ENCODE data around the gene IL15RA. TPM values are rescaled to one million over a fixed set of nuclear protein-coding genes. Genes with fewer than 3 reads are reported as not detected.

Gene IL15RA
- total and polyA plus RNA-seq, 5 donors from 2014 or later, result 9.1 to 17.7 (median 9.9) TPM

DNA sequence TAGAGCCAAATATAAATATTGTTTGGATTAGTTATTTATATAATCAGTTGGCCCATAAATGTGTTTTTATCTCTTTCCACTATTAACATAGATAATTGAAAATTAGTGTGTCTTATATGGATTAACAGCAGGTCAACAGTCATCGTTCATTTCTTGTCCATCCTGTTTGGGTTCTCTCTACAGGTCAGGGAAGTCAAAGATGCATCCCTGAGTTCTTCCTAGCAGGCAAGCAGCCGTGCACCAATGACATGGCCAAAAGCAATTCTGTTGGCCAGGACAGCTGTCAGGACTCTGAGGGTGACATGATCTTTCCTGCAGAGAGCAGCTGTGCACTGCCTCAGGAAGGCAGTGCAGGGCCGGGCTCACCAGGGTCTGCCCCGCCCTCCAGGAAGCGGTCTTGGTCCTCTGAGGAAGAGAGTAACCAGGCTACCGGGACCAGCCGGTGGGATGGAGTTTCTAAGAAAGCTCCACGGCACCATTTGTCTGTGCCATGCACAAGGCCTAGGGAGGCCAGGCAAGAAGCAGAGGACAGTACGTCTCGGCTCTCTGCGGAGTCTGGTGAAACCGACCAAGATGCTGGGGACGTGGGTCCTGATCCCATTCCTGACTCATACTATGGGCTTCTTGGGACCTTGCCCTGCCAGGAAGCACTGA is 71.4 kb downstream of the IL15RA start:
- Histone ChIP-seq H3K36me3 (ENCODE audit: control insufficient read depth, insufficient read depth, low read length) (peaks cover 42% of the 10 kb centered on the region), H3K27me3 (ENCODE audit: control insufficient read depth, insufficient read depth, low read length) (no peaks in the 10 kb centered on the region), H3K9me3 (ENCODE audit: control insufficient read depth in 2 of 2, low read length in 2 of 2) (no peaks in the 10 kb centered on the region), H3K27ac (ENCODE audit: insufficient read depth, low read length, poor library complexity, severe bottlenecking) (no peak overlapping the region), H3K4me1 (ENCODE audit: control insufficient read depth, insufficient read depth, low read length, poor library complexity, severe bottlenecking) (peaks cover 21% of the 10 kb centered on the region), H3K4me3 (ENCODE audit: low read depth, low read length) (no peak overlapping the region)
- peaks cover 40% of the 10 kb centered on the region for H3K36me3 Mint-ChIP-seq
- H3K9me3 Mint-ChIP-seq, result peaks cover 0 to 2% (median 0%) of the 10 kb centered on the region in 7 donors
- DNase-seq (no peak), ATAC-seq (ENCODE audit: low read depth in 2 of 2) (no peak)
- H3K27ac Mint-ChIP-seq, result peak overlapping the region; percentile 21 to 76 (median 25)
- peak overlapping the region in 1 of 4 donors; percentile 63 for H3K4me3 Mint-ChIP-seq
- no peaks in the 10 kb centered on the region for H3K27me3 Mint-ChIP-seq
- peaks cover 17 to 49% (median 37%) of the 10 kb centered on the region in 4 donors for H3K4me1 Mint-ChIP-seq

DNA sequence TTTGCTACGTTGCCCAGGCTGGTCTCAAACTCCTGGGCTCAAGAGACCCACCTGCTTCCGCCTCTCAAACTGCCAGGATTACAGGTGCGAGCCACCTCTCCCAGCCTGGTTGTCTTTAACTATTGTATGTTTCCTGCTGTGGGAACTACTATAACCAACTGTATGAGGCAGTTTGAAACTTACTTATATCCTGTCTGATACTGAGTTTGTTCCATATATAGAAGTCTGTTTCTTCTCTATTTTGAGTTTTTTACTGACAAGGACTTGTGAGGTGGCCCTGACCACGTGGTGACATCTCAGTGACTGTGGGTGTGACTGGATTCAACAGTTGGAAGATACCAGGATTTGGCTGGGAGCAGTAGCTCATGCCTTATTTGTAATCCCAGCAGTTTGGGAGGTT is 73.1 kb downstream of the IL15RA start:
- peak overlapping the region in 2 of 3 donors; percentile 56 to 89 for H3K27ac Mint-ChIP-seq
- peaks cover 21% of the 10 kb centered on the region for H3K4me1 ChIP-seq (ENCODE audit: control insufficient read depth, insufficient read depth, low read length, poor library complexity, severe bottlenecking)
- H3K9me3 ChIP-seq (ENCODE audit: control insufficient read depth in 2 of 2, low read length in 2 of 2), result no peaks in the 10 kb centered on the region
- no peaks in the 10 kb centered on the region for H3K27me3 ChIP-seq (ENCODE audit: control insufficient read depth, insufficient read depth, low read length)
- no peak overlapping the region for H3K4me3 ChIP-seq (ENCODE audit: low read depth, low read length)
- H3K36me3 ChIP-seq (ENCODE audit: control insufficient read depth, insufficient read depth, low read length), result peaks cover 24% of the 10 kb centered on the region
- H3K4me3 Mint-ChIP-seq, result peak overlapping the region in 1 of 4 donors; percentile 31
- H3K36me3 Mint-ChIP-seq, result peaks cover 30% of the 10 kb centered on the region
- H3K9me3 Mint-ChIP-seq, result peaks cover 0 to 2% (median 0%) of the 10 kb centered on the region in 7 donors
- H3K27ac ChIP-seq (ENCODE audit: insufficient read depth, low read length, poor library complexity, severe bottlenecking), result no peak overlapping the region
- H3K4me1 Mint-ChIP-seq, result peaks cover 27 to 63% (median 38%) of the 10 kb centered on the region in 4 donors
- DNase-seq (peak in 1 of 3 donors; percentile 43), ATAC-seq (ENCODE audit: low read depth in 2 of 2) (no peak)
- no peaks in the 10 kb centered on the region for H3K27me3 Mint-ChIP-seq

- Histone ChIP-seq H3K36me3 (ENCODE audit: control insufficient read depth, insufficient read depth, low read length) (peaks cover 23% of the 10 kb centered on the region), H3K9me3 (ENCODE audit: control insufficient read depth in 2 of 2, low read length in 2 of 2) (no peaks in the 10 kb centered on the region), H3K4me1 (ENCODE audit: control insufficient read depth, insufficient read depth, low read length, poor library complexity, severe bottlenecking) (peaks cover 21% of the 10 kb centered on the region), H3K4me3 (ENCODE audit: low read depth, low read length) (no peak overlapping the region), H3K27me3 (ENCODE audit: control insufficient read depth, insufficient read depth, low read length) (no peaks in the 10 kb centered on the region), H3K27ac (ENCODE audit: insufficient read depth, low read length, poor library complexity, severe bottlenecking) (no peak overlapping the region)
- no peaks in the 10 kb centered on the region for H3K27me3 Mint-ChIP-seq
- H3K36me3 Mint-ChIP-seq, result peaks cover 24% of the 10 kb centered on the region
- peaks cover 28 to 65% (median 38%) of the 10 kb centered on the region in 4 donors for H3K4me1 Mint-ChIP-seq
- no peak for DNase-seq
- H3K4me3 Mint-ChIP-seq, result no peak overlapping the region
- ATAC-seq (ENCODE audit: low read depth in 2 of 2), result no peak
- peak overlapping the region in 2 of 3 donors; percentile 25 to 89 for H3K27ac Mint-ChIP-seq
- peaks cover 0 to 2% (median 0%) of the 10 kb centered on the region in 7 donors for H3K9me3 Mint-ChIP-seq
Measured at GRCh38 chr10:5903563-5903962, 73.8 kb downstream of the IL15RA start.

- H3K27me3 Mint-ChIP-seq, result no peaks in the 10 kb centered on the region
- H3K27ac Mint-ChIP-seq, result no peak overlapping the region
Measured at GRCh38 chr10:5902511-5903274, 74.7 kb downstream of the IL15RA start.

More at GRCh38 chr10:5902511-5903274, 74.7 kb downstream of the IL15RA start:
- Mint-ChIP-seq H3K36me3 (peaks cover 18% of the 10 kb centered on the region), H3K4me3 (no peak overlapping the region), H3K9me3 (peaks cover 0 to 1% (median 0%) of the 10 kb centered on the region in 7 donors), H3K4me1 (peaks cover 25 to 64% (median 33%) of the 10 kb centered on the region in 4 donors)
- DNase-seq (no peak), ATAC-seq (ENCODE audit: low read depth in 2 of 2) (no peak)
- Histone ChIP-seq H3K27me3 (ENCODE audit: control insufficient read depth, insufficient read depth, low read length) (no peaks in the 10 kb centered on the region), H3K4me3 (ENCODE audit: low read depth, low read length) (no peak overlapping the region), H3K9me3 (ENCODE audit: control insufficient read depth in 2 of 2, low read length in 2 of 2) (peaks cover 0 to 4% of the 10 kb centered on the region in 2 experiments), H3K36me3 (ENCODE audit: control insufficient read depth, insufficient read depth, low read length) (peaks cover 18% of the 10 kb centered on the region), H3K4me1 (ENCODE audit: control insufficient read depth, insufficient read depth, low read length, poor library complexity, severe bottlenecking) (peaks cover 19% of the 10 kb centered on the region), H3K27ac (ENCODE audit: insufficient read depth, low read length, poor library complexity, severe bottlenecking) (no peak overlapping the region)

Other genes starting within 250 kb of the IL15RA start
- 114 TPM for gene GDI2, start 164.1 kb downstream of the IL15RA start, total RNA-seq
- gene GDI2, start 164.1 kb downstream of the IL15RA start, polyA plus RNA-seq, result 100 to 1,000 TPM; 197 to 250 (median 243) TPM
- gene ANKRD16, start 87.7 kb downstream of the IL15RA start, total RNA-seq, result 4.8 TPM
- 1 to 10 TPM; 3.1 to 6.3 (median 3.4) TPM for gene ANKRD16, start 87.7 kb downstream of the IL15RA start, polyA plus RNA-seq
- 108 TPM for gene FBH1, start 87.3 kb downstream of the IL15RA start, total RNA-seq
- gene FBH1, start 87.3 kb downstream of the IL15RA start, polyA plus RNA-seq, result 100 to 1,000 TPM in 2 of 4 donors, 10 to 100 TPM in 2; 85.3 to 107 (median 97.0) TPM
- 220 TPM for gene IL2RA, start 84.8 kb upstream of the IL15RA start, total RNA-seq
- gene IL2RA, start 84.8 kb upstream of the IL15RA start, polyA plus RNA-seq, result 100 to 1,000 TPM; 159 to 261 (median 179) TPM
- gene RBM17, start 111.5 kb upstream of the IL15RA start, total RNA-seq, result 168 TPM
- gene RBM17, start 111.5 kb upstream of the IL15RA start, polyA plus RNA-seq, result 10 to 100 TPM; 63.6 to 88.2 (median 65.7) TPM
- 96.3 TPM for gene PFKFB3, start 225.4 kb upstream of the IL15RA start, total RNA-seq
- gene PFKFB3, start 225.4 kb upstream of the IL15RA start, polyA plus RNA-seq, result 1 to 10 TPM; 2.8 to 6.2 (median 3.9) TPM

Measured in CD4-positive, CD25-positive, alpha-beta regulatory T cell (primary cell).